ENCODE measurements around the gene KLF7.

- TF ChIP-seq POLR2A (IDR thresholded peaks at IDR 0.05; ENCODE audit: low read depth, low read length) (no peak), POLR2AphosphoS5 (IDR thresholded peaks at IDR 0.05; ENCODE audit: low read depth, low read length) (no peak), POU2F2 (IDR thresholded peaks at IDR 0.05; ENCODE audit: low read depth, low read length) (no peak), TAF1 (IDR thresholded peaks at IDR 0.05; ENCODE audit: low read depth, low read length) (no peak), PAX5 (IDR thresholded peaks at IDR 0.05; ENCODE audit: insufficient read depth, low read length, severe bottlenecking) (no peak)
These were observed 88.5 kb downstream of the KLF7 start for GRCh38 chr2:207077266-207077665.

Data from GM12891 (cell line).